ENCODE data around the gene KHDC1L.
"Not testable (repeated sequence)": the region's sequence is repeated elsewhere in the genome, so short reads cannot be mapped to it uniquely, and the experiment has no call there.

The KHDC1L gene, protein sequence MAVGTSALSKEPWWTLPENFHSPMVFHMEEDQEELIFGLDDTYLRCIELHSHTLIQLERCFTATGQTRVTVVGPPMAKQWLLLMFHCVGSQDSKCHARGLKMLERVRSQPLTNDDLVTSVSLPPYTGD

GRCh38 chr6:73225396-73225795 lies at the start of gene KHDC1L:
TSS of gene KHDC1L (minus strand) at chr6:73225496. CDS start at chr6:73225408, 88 bp downstream.
- DNase-seq = no peak

GRCh38 chr6:73269296-73269695 lies 44.0 kb upstream of the KHDC1L start:
- DNase-seq = not testable (repeated sequence)

GRCh38 chr6:73268896-73269295 lies 43.6 kb upstream of the KHDC1L start:
- DNase-seq = not testable (repeated sequence)

DNA sequence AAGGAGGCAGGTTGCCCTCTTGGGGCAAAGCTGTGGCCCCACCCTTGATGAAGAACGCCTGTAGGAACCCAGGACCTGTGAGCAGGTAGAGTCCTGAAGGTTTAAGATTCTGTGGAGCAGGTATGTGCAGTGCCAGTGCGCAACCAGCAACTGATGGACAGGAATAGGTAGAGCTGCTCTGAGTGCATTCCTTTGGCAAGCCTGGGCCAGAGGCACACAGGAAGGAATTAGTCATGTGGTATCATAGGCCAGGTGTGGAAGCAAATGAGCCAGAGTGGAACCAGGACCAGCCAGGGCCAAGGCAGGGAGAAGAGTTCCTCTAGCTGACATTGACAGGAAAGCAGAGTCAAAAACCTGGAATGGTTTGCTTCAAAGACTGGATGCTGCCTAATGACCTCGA lies 39.1 kb upstream of the KHDC1L start:
- DNase-seq = no peak

DNA sequence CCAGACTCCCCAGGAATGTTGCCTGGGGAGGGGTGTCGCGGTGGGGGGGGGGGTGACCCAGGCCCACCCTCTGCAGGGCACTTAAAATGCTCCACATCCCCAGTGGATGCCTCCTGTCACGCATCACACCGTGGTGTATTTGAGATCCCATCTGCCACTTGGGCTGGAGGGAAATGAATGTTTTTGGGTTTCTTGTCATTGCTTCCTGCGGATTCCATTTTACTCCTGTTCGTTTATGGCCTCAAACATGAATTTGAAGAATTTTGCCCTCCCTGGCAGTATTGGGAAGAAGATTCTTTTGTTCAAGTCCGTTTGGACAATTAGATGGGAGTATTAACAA lies 38.2 kb upstream of the KHDC1L start:
- no peak for DNase-seq

DNA sequence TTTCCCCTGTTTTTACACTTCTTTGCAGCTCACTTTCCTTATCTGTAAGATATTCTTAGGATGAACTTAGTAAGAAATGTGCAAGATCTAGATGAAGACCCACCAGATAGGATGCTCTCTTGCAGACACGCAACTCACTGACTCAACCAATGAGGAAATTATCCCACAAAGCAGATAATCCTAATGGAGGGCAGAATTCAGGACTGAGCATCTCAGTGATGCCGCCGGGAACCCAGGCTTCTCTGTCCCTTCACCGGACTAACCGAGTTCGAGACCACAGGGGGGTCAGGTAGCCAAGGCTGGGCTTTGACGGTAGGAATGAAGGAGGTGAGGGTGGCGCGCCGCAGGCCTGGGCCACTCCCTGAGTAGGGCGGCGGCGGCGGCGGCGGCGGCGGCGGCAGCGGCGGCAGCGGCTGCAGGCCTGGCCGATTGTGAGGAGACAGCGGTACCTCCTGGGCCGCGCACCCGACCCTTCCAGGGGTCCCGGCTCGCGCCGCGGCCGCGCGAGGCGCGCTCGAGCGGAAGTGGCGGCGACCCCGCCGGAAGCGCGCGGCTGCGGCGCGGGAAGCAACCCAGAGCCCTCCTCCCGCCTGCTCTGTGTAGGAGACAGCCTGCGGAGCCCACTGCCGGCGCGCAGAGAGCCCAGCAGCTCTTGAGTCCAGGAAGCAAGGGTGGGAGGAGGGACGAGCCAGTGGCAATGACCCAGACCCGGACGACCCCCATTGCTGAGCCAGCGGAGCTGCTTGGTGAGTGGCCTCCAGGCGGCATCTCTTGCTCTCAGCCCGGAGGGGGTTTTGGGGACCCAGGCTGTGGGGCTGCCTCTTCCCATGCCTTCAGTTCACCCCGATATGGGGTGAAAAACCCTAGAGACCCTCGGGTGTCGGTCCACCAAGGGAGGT lies 37.6 kb upstream of the KHDC1L start, which contains the start of gene KHDC1:
Gene KHDC1 (minus strand): TSS at position 526 of the 899 bp plus-strand sequence. CDS start 20,679 bp downstream, outside the sequence.
- DNase-seq = peak; percentile 54

GRCh38 chr6:73258721-73259120 lies 33.4 kb upstream of the KHDC1L start:
- no peak for DNase-seq

DNA sequence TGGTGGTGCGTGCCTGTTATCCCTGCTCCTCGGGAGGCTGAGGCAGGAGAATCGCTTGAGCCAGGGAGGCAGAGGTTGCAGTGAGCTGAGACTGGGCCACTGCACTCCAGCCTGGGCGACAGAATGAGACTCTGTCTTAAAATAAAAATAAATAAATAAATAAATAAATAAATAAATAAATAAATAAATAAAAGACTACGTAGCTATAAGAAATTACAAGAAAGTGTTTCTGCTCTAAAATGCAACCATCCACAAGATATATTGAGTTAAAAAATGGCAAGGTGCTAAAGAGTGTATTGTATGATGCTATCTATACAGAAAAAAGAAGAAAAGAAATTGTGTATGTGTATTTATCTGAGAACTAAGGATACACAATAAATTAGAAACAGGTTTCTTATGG lies 29.0 kb upstream of the KHDC1L start:
- not testable (repeated sequence) for DNase-seq

- DNase-seq = no peak
Observed at GRCh38 chr6:73252703-73253102, 27.4 kb upstream of the KHDC1L start.

DNA sequence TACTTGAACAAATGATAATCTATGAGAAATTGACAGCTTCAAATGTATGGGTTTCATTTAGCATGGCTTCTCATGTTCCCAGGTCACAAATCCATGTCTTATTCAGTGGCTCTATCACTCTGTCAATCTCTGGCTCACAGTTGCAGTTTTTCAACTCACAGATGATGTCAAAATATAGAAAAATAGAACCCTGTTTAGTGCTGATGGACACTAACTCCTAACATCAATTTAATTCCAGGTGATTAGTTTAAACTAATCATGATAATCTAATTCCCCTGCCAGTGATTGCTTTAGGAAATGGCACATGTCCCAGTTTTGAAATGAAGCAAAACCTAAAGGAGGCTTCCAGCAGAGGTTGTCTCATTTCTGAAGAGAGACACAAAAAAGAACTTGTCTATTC lies 24.7 kb upstream of the KHDC1L start:
- DNase-seq = no peak

GRCh38 chr6:73248192-73248903 lies 23.1 kb upstream of the KHDC1L start:
- DNase-seq = no peak

- no peak for DNase-seq
Observed at GRCh38 chr6:73242001-73242400, 16.7 kb upstream of the KHDC1L start.

DNA sequence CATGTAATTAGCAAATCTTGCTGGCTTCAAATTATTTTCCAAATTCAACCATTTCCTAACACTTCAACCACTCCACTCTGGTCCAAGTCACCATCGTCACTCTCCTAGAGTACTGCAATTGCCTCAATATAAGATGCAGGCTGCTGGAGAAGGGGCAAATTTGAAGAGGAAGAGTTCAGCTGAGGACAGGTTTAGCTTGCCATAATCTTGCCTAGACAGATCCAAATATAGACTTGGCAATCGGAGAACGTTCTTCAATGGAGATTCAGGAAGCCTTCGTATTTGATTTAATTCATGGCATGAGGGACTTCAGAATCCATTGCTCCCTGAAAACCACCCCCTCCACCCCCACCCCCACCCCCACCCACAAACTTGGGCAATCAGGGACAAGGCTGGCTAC lies 15.4 kb upstream of the KHDC1L start:
- no peak for DNase-seq

DNA sequence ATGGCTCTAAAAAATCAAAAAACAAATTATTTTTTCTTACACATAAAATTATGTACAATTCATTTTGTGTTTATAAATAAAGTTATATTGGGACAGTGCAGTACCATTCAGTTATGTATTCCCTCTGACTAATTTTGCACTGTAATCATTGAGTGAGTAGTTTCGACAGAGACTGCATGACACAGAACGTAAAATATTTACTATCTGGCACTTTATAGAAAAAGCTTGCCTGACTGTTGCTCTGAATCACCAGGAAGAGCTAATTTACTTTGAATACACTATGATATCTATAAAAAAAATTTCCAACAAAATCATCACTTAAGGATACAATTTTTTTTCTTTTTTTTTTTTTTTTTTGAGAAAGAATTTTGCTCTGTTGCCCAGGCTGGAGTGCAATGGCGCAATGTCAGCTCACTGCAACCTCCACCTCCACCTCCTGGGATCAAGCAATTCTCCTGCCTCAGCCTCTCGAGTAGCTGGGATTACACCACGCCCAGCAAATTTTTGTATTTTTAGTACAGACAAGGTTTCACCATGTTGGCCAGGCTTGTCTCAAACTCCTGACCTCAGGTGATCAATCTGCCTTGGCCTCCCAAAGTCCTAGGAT lies 11.0 kb upstream of the KHDC1L start:
- DNase-seq = no peak

DNA sequence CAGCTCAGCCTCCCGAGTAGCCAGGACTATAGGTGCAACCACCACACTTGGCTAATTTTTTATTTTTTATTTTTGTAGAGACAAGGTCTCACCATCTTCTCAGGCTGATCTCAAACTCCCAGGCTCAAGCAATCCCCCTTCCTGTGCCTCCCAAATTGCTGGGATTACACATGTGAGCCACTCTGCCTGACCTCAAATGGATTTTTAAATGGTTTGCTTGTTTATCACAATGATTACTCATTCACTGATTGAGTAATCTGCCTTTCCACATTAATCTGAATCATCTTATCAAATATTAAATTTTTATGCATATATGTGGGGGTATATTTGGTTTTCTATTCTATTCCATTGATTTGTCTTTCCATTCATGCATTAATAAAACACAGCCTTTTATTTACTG lies 9.4 kb upstream of the KHDC1L start:
- no peak for DNase-seq

DNA sequence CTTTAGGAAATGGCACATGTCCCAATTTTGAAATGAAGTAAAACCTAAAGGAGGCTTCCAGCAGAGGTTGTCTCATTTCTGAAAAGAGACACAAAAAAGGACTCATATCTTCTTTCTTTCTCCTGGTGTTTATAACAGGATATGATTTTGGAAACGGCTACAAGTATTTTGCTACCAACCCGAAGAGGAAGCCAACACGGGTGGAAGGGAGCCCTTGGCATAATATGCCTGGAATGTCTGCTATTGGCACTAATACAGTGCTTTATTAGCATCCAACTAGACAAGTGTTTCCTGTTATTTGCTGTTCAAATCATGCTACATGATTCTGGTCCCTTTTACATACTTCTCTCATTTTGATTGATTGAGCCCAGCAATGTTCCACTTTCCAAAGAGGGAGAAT lies 8.7 kb upstream of the KHDC1L start:
- not testable (repeated sequence) for DNase-seq

GRCh38 chr6:73233048-73233447 lies 7.8 kb upstream of the KHDC1L start:
- no peak for DNase-seq

DNA sequence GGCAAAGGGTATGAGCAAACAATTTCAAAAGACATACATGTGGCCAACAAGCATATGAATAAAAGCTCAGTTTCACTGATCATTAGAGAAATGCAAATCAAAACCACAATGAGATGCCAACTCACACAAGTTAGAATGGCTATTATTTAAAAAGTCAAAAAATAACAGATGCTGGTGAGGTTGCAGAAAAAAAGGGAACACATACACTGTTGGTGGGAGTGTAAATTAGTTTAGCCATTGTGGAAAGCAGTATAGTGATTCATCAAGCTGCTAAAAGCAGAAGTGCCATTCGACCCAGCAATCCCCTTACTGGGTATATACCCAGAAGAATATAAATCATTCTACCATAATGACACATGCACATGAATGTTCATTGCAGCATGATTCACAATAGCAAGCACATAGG lies 6.7 kb upstream of the KHDC1L start:
- no peak for DNase-seq

- DNase-seq = no peak
Observed at GRCh38 chr6:73227606-73228255, 2.4 kb upstream of the KHDC1L start.

- DNase-seq = no peak
Observed at GRCh38 chr6:73216859-73217258, 8.4 kb downstream of the KHDC1L start.

DNA sequence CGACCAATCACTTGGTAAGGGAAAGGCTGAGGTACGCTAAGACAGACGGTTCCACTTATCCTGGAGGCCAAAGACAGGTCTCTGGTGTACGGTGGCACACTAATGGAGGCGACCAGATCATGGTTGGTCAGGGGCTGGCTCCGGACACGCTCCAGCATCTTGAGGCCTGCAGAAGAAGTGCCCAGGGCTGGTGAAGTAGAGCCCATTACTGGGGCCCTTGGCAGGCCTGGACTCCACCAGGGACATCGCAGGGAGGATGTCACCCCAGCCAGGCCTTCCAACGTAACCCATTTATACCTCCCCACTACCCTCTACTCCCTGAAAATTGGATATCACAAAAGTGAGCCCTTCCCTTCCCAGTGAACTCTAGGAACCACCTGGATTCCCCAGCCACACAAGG lies 16.2 kb downstream of the KHDC1L start:
- no peak for DNase-seq

DNA sequence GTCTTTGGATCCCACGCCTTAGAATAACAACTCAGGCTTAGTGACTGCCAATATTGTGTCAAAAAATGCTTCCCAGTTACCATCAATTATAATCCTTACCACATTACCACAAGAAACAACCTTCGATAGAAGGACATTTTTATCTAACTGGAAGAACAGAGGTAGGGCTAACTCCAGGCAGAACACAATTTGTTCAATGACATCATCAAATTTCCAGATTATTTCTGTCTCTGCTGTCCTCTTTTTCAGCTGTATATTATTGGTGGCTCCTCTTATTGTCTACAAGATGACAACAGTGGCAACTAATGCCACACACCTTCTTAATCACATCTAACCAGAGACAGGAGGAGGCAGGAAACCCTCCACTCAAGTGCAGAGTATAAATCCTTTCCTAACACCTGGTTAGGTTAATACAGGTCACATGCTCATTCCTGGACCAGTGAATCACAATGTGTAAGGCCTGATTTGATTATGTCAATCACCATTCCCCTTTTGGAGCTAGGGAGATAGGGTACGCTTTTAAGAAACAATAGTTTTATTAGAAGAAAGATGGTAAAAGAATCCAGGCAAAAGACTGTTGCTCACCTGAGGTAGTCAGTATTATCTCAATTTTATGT lies 18.0 kb downstream of the KHDC1L start:
- DNase-seq = no peak
